HG03135 (cell line): ENCODE data around the gene CCL23.
"Not testable (repeated sequence)": the region's sequence is repeated elsewhere in the genome, so short reads cannot be mapped to it uniquely, and the experiment has no call there.

ENCODE experiments used
- ATAC-seq: cut with Tn5 transposase; IDR thresholded peaks from one replicate; pipeline ENCODE4 v1.9.1; 2021; ENCODE audit warnings: mild to moderate bottlenecking, moderate library complexity; ENCODE audit not compliant: unreplicated experiment

The CCL23 gene

GRCh38 chr17:36004594-36005108, 13.1 kb downstream of the CCL23 start:
- no peak for ATAC-seq

DNA sequence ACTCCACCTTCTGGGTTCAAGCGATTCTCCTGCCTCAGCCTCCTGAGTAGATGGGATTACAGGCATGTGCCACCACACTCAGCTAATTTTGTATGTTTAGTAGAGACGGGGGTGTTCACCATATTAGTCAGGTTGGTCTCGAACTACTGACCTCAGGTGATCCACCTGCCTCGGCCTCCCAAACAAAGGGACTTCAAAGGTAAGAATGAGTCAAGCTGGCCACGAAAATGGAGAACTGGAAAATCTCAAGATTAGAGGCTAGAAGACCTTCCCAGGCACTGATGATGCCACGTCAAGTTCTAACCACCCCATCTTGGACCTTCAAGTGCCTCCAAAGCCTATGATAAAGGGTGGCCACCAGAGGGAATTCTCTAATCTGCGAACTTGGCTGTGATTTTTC, 15.1 kb downstream of the CCL23 start:
- no peak for ATAC-seq

- no peak for ATAC-seq
Observed at GRCh38 chr17:36001862-36002603, 15.7 kb downstream of the CCL23 start.

DNA sequence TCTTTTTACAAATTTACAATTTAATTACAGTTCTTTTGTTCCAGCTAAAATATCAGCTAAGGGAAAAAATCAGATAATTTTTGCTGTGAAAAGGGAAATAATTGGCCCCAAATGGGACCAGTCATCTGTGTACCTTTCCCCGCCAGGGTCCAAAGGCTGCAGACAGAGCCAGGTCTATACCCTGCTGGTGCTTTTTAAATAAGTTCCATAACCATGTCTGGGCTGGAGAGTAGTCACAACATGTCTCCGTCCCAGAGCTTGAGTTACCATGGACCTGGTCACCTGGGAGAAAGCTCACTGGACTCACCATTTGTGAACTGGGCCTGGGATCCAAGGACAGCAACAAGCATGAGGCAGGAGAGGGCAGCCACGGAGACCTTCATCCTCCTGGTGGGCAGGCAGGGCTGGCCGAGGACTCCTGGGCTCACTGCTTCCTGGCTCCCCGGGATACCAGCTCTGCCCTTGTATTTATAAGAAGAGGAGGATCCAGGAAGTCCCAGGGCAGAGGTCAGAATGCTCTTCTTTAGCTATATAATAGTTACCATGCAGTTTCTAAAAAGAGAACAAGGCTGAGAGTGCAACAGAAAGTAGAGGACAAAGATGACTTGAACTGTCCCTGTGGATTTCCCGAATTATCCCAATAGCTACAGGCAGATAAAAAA, 16.5 kb downstream of the CCL23 start, which contains the start of gene CCL15:
Gene CCL15, minus strand, starts transcription at position 444 of the 662 bp plus-strand sequence. Its CDS starts 61 bp downstream, at position 383.
- ATAC-seq: no peak

DNA sequence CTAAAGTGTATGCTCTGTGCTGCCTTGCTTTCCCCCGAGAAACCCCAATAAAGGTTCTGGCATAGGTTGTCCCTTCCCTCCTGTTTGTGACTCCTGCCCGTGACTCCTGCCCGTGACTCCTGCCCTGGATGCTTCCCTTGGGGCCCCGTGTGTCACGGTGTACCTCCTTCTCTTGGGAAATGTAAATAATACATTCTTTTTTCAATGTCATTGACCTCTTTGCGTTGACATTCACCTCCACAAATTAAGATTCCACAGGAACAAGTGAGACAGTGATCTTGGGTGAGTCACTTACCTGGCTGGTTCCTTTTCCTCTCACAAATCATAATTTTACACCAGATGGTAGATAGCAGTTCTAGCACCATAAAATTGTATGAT, 17.1 kb downstream of the CCL23 start:
- ATAC-seq: no peak

- no peak for ATAC-seq
Observed at GRCh38 chr17:35998756-35999155, 19.0 kb downstream of the CCL23 start.

DNA sequence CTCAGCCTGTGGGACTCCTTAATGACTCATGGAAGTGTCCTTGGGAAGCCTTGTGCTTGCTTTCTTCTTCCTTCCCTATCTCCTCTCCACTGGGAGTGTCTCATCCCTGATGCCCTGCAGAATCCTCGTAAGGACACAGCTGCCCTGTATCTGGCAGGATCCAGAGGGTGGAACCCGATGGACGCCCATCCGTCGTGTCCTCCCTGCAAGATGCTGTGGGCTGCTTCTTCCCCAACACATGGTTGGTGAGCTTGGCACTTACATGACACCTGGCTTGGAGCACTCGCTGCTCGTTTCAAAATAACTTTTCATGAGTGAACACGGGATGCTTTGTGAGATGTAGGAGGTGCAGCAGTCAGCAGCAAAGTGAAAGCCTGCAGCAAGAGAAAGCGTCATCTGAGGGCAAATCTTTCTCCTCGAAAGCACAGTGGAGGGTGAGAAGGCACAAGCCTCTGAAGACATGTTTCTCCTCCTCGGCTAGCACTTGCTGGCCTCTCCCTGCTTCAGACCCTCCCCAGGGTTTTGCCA, 19.7 kb downstream of the CCL23 start:
- no peak for ATAC-seq

- not testable (repeated sequence) for ATAC-seq
Observed at GRCh38 chr17:35995346-35995745, 22.4 kb downstream of the CCL23 start.

- no peak for ATAC-seq
Observed at GRCh38 chr17:35991075-35991474, 26.7 kb downstream of the CCL23 start.

DNA sequence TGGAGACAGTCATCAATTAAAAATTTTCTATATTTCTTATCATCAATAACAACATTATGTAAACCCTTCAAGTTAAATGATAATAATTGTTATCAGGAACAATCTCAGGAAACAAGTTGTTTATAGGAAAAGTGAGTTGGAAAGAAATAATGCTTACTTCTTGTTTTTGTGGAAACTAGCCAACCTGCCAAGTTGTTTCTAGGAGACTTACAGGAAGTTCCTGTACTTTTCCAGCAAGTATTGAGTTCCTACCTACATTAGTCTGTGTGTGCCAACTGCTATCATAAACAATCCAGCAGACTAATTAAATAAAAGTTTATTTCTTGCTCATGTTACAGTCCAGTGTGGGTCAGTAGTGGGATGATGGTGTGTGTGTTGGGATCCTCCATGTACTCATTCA, 29.6 kb downstream of the CCL23 start:
- no peak for ATAC-seq

- no peak for ATAC-seq
Observed at GRCh38 chr17:35986643-35987042, 31.1 kb downstream of the CCL23 start, which contains the start of gene CCL14. CCL14 (minus strand) TSS chr17:35986729; CDS start chr17:35986649, 80 bp downstream.

- no peak for ATAC-seq
Observed at GRCh38 chr17:35984140-35984539, 33.6 kb downstream of the CCL23 start.

DNA sequence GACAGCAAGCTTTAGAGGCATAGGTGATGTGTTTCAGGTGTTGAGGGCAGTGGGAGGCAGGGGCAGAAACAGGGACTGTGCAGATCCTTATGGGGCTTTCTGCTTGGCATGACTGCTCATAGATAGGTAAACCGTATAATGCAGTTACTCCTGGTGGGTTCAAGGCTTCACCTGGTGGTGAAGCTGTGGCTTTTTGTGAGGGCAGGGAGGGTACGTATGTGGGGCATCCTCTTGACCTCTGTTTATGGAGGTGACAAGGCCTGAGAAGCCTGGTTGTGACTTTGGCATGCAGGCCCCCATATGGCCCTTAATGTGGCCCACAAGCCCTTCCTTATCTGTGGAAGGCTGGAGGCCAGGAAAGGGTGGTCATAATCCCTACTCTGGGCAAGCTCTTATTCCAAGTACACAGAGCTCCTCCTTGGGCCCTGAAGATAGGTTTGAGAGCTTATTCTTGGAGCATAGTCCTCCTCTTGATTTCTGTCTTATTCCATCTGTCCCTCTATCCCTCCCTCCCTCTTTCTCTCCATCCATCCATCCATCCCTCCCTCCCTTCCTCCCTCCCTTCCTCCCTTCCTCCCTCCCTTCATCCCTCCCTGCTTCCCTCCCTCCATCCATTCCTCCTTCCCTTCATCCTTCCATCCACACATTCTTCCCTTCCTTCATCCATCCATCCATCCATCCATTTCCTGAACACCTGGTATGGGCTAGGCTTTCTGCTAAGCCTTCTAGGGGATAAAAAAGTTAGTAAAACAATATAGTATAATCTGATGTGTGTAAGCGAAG, 35.2 kb downstream of the CCL23 start:
- ATAC-seq: no peak

DNA sequence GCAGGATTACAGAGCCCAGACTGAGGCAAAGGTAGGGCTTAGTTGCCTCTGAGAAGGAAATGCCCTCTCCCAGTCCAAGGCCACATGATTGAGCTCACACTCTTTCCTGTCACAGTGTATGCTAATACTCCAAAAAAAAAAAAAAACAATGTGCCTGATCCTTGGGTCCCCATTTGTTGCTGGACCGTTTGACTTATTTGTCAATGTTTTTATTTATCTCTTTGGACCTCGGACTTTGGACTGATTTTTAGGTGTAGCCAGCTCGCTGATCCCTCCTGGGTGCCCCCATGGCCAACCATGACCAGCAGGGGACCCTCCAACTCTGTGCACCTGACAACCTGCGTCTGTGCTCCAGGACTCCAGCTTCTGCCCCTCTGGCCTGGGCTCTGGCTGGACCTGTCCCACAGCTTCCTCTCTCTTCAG, 35.9 kb downstream of the CCL23 start:
- no peak for ATAC-seq

DNA sequence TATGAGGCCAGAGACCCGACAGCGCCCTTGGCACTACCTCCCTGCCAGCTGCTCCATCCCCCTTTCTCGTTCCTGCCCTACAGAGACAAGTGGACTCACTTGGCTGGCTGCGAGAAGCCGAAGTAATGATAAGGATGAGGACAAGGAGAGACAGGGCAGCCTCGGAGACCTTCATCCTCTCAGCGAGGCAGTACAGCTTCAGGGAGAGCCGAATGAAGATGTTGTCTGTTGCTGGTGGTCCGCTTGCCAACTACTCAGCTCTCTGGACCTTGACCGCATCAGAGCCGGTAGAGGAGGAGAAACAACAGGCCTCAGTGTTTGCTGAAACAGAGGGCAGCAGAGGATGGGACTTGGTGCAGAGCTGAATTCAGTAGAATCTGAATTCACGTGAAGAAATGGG, 36.5 kb downstream of the CCL23 start, which contains the start of gene CCL16:
Gene CCL16, minus strand, starts transcription at position 252 of the 400 bp plus-strand sequence. Its CDS starts 77 bp downstream, at position 175.
- no peak for ATAC-seq

DNA sequence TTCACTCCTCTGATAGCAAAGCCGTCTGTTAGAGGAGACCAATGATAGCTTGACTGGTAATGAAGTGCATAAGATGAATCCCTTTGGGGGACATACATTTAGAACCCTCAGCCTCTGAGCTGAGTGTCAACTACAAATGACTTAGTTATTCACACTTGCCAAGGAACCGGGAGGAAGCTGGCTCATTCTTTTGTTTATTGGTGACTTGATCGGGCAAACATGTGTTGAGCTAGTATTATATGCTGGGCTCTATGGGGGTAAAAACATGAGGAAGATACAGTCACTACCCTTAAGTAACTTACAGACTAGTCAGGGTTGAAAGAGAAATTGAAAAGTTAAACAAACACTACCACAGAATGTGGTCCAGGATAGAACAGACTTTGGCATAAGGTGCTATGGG, 39.4 kb downstream of the CCL23 start:
- no peak for ATAC-seq

DNA sequence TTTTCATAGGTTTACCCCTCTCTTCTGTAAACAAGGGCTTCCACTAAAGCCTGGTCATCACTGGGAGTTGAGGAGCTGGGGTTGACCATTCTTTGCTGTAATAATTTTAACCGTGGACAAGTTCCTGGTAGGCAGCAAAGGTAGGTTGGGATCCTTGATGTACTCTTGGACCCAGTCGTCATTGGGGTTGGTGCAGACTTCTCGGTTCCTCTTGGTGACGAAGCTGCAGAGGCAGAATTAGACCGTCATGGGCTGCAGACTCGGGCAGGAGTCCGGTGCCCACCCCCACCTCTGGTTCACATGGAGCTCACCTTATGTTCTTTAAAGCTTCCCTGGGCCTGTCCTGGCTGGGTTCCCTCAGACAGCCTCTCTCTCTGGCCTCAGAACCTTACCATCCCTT, 40.3 kb downstream of the CCL23 start:
- ATAC-seq: no peak

GRCh38 chr17:35973333-35974260, 44.2 kb downstream of the CCL23 start:
- ATAC-seq: no peak

DNA sequence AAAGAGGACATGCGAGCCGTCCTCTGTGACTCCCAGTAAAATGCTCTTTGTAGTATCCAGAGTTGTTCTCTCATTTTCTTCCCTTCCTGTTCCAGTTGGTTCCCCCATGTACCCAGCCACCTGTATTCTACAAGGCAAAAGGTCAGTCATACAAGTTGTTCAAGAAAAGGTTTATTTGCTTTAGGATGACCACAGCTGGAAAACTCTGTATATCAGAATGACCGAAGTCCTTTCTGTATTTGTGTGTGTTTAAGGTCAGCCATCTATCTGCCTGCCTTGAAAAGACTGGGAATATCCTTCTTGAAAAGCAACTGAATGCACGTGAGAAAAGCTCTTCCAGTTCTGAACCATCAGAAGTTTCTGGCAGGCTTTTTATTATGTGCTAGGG, 44.8 kb downstream of the CCL23 start:
- no peak for ATAC-seq

GRCh38 chr17:35972535-35972934, 45.2 kb downstream of the CCL23 start:
- no peak for ATAC-seq
